ENCODE data around the gene ACSM6.
"Not testable (repeated sequence)": the region's sequence is repeated elsewhere in the genome, so short reads cannot be mapped to it uniquely, and the experiment has no call there.

Gene ACSM6

DNA sequence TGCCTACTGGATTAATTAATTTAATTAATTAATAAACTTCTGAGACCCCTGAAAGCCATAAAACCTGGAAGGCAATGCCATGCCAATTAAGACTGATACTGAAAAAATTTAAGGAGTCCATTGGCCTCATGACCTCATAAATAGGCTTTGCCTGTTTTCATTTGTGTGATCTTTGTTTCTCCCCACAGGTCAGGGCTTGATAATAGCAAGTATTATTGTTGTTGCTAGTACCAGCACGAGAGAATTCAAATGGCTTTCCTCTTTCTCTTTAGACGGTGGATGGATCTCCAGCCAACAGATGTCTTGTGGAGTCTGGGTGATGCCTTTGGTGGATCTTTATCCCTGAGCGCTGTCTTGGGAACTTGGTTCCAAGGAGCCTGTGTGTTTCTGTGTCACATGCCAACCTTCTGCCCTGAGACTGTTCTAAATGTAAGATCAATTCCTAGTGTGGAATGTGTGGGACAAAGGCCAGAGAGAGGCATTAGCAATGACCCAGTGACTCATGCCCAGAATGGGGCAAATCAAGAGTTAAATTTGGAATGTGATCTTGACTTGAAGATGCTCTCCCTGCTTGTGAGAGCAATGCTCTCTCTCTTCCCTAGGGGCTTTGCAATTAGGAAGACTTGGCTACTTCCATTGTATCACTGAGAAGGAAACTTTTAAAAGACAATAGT, 17.7 kb downstream of the ACSM6 start:
- no peak overlapping the region for H3K4me3 ChIP-seq (ENCODE audit: low read length)
- no peak for DNase-seq (ENCODE audit: low read depth, low spot score)

DNA sequence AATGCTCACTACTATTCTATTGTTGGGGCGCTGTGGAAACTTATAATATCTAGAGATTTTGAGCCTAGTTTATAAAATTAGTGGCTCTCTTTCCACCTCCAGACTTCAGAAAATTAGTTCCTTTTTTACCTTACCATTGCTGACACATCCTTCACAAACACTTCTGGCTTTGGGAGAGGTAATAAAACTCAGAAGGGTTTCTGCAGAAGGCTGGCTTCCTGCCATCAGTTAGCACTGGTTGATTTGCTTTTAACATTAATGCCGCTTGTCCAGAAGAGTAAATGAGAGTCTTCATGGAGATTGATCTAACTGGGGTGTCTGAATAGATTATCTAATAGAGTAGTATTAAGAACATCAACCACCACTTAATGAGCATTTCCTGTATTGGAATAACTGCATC, 20.3 kb downstream of the ACSM6 start:
- DNase-seq (ENCODE audit: low read depth, low spot score) = no peak
- H3K4me3 ChIP-seq (ENCODE audit: low read length) = no peak overlapping the region

DNA sequence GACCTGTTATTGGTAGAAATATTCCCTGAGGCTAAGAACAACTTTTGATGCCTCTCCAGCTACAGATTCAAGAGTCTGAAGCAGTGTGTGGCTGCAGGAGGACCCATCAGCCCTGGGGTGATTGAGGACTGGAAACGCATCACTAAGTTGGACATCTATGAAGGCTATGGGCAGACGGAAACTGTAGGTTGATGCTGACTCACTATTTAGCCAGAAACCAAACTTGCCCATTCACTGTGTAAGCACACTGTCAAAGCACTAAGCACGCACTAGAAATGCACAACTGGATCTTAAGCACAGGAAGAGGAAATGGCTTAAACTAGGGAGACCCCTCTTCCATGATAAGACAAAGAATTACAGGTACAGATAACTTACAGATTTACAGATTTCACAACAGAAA, 20.8 kb downstream of the ACSM6 start:
- H3K4me3 ChIP-seq (ENCODE audit: low read length) = no peak overlapping the region
- no peak for DNase-seq (ENCODE audit: low read depth, low spot score)

- no peak for DNase-seq (ENCODE audit: low read depth, low spot score)
- no peak overlapping the region for H3K4me3 ChIP-seq (ENCODE audit: low read length)
Measured at GRCh38 chr10:95217476-95217875, 23.4 kb downstream of the ACSM6 start.

DNA sequence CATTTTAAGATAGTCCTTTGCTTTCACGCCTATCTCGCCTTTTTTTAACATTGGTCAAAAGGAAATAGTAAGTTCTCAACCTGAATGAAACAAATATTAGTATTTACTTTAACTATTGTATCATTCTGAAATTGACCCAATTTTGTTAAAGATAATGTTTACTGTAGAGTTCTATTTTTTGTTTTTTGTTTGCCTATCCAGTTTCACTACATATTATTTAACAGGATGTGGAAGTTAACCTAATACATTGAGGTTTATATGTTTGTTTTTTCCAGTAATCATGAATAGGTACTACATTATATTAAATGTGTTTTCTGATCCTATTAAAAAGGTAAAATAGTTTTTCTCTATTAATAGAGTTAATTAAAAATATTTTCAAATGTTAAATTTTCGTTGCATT, 26.5 kb downstream of the ACSM6 start:
- DNase-seq (ENCODE audit: low read depth, low spot score) = no peak
- H3K4me3 ChIP-seq (ENCODE audit: low read length) = no peak overlapping the region

DNA sequence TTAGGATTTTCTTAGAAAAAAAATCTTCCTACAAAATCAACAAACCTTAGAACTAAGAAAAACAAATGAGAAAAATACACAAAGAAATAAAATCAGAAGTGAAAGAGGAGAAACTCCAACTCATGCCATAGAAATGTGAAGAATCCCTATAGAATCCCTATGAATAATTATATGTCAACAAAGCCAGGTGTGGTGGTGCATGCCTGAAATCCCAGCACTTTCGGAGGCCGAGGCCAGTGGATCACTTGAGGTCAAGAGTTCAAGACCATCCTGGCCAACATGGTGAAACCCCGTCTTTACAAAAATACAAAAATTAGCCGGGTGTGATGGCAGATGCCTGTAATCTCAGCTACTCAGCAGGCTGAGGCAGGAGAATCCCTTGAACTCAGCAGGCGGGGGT, 27.1 kb downstream of the ACSM6 start:
- no peak for DNase-seq (ENCODE audit: low read depth, low spot score)

DNA sequence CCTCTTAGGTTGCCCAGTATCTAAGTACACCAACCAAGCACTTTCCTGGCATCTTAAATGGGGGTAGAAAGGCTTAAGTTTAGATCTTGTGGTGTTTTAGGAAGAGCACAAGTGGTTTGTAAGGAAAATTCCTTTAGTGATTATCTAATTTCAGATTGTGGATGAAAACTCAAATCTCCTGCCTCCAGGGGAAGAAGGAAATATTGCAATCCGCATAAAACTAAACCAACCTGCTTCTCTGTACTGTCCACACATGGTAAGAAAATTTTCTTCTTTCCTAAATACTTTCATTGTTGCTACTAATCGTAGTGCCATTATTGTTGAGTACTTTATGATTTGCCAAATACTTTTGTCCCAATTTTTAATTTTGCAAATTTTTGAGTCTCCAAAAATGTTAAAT, 31.1 kb downstream of the ACSM6 start:
- H3K4me3 ChIP-seq (ENCODE audit: low read length) = no peak overlapping the region
- DNase-seq (ENCODE audit: low read depth, low spot score) = no peak

More for the DNA sequence above, 27.1 kb downstream of the ACSM6 start:
- no peak overlapping the region for H3K4me3 ChIP-seq (ENCODE audit: low read length)

GRCh38 chr10:95228934-95229723, 35.1 kb downstream of the ACSM6 start:
- not testable (repeated sequence) for H3K4me3 ChIP-seq (ENCODE audit: low read length); DNase-seq (ENCODE audit: low read depth, low spot score)

- no peak for DNase-seq (ENCODE audit: low read depth, low spot score)
- no peak overlapping the region for H3K4me3 ChIP-seq (ENCODE audit: low read length)
Measured at GRCh38 chr10:95229724-95230627, 35.9 kb downstream of the ACSM6 start.

DNA sequence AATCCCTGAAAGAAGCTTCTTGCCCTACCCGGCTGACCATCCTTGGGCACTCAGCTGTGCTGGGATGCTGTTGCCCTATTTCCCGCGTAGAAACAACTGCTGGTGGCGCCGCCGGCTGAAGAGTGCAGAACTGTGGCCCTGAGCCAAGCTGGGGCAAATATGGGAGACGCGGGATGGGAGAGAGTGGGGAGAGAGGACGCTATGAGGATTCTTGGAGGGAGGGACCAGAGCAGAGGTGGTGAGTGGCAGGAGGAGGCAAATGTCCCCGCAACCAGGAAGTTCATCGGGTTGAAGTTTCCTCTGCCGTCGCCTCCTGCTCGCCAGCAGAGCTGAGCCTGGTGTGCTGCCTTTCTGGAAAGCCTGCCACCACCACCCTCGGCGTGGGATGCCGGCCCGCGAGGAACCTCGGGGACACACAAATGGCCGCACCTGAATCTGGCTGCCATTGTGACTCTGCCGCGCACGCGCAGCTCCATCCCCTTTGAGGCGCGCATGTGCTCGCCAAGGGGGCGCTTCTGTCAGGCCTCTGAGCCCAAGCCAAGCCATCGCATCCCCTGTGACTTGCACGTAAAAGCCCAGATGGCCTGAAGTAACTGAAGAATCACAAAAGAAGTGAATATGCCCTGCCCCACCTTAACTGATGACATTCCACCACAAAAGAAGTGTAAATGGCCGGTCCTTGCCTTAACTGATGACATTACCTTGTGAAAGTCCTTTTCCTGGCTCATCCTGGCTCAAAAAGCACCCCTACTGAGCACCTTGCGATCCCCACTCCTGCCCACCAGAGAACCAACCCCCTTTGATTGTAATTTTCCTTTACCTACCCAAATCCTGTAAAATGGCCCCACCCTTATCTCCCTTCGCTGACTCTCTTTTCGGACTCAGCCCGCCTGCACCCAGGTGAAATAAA, 36.9 kb downstream of the ACSM6 start:
- not testable (repeated sequence) for H3K4me3 ChIP-seq (ENCODE audit: low read length)

DNA sequence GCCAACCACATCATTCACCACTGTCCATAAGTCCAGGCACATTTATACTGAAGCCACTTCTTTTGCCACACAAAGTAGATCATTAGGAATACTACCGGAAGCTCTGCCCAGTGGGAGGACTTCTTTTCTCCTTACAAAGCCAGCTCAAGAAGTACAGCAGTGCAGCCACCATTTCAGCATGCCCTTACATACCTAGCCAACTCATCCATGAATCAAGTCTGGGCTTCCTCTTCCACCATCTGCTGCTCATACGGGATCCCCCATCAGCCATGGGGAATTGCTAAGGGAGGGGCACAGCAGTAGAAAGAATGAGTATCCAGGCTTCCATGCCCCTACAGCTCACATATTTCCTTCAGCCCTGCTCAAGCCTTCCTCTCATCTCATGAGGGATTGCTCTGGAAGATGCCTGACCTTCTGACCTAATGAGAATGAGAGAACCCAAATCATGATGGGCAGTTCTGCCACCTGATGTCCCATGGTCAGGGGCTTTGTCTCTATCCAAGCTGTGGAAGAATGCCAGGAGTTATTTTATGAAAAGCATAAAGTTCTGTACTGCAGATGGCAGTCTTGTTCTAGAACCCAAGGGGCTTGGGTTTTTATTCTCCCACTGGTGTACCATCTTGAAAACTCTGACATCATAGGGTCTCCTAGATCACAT, 39.5 kb downstream of the ACSM6 start:
- no peak for DNase-seq (ENCODE audit: low read depth, low spot score)
- no peak overlapping the region for H3K4me3 ChIP-seq (ENCODE audit: low read length)

More for the DNA sequence above, 36.9 kb downstream of the ACSM6 start:
- DNase-seq (ENCODE audit: low read depth, low spot score) = not testable (repeated sequence)

DNA sequence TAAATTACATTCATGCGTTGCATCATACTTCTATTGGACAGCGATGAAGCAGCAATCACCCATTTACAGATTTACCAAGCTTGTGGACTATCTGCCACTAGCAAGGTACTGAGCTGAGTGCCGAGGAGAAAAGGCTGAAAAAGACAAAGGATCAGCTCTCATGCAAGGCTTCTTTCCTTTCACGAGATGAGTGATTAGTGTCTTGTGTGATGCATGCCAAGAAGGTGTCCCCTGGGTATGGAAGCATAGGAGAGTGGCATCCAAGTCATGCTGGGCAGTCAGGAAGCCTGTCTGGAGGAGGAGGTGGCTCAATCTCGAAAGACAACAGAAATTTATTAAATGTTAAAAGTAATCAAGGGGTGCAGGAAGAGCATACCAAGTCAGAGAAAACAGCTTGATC, 40.9 kb downstream of the ACSM6 start:
- H3K4me3 ChIP-seq (ENCODE audit: low read length) = no peak overlapping the region
- DNase-seq (ENCODE audit: low read depth, low spot score) = no peak

DNA sequence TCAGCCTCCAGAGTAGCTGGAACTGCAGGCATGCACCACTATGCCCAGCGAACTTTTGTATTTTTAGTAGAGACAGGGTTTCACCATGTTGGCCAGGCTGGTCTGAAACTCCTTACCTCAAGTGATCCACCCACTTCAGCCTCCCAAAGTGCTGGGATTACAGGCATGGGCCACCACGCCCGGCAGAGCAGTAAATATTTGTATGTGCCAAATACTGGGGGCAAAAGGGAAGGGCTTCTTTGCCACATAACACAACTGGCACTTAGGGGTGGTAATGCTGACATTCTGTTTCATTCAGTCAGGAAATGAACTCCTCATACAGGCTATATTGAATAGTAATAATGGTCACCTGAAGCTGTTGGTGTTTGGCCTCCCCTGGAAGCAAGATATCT, 41.6 kb downstream of the ACSM6 start:
- no peak for DNase-seq (ENCODE audit: low read depth, low spot score)
- H3K4me3 ChIP-seq (ENCODE audit: low read length) = no peak overlapping the region

DNA sequence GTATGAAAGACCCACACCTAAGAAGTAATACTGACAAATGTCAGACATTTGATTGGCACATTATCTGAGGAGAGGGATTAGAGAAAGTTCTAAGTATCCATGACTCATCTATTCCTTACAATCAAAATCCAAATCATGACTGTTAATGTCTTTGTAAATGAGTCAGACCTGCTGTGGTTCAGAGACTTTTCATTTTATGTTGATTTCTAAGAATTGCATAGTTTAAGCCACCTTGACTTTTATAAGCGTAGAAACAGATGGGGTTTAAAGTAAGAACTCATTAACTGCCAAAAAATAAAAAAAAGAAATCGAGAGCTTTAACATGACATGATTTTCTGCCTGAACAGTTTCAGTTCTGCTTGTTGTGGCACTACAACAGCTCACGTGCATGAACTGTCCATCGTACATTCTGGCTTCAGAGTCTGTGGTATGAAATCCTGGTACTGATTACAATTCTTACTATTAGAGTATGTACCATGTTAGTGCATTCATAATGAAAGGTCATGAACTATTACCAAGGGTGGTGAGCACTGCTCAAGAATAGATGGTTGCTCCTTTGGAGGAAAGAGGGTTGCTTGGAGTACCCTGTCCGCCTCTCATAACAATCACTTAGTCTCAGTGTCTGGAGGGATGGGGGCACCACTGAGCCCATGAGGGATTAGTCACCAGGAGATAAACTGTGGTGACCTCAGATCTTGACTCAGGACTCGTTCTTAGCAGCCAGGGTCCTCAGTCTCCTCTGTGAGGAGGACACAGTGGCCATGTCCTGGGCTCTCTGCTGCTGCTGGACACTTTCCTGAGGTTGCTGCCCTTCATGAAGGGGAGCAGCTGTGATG, 42.2 kb downstream of the ACSM6 start:
- DNase-seq (ENCODE audit: low read depth, low spot score) = no peak
- no peak overlapping the region for H3K4me3 ChIP-seq (ENCODE audit: low read length)

- no peak overlapping the region for H3K4me3 ChIP-seq (ENCODE audit: low read length)
Measured at GRCh38 chr10:95237376-95238170, 43.5 kb downstream of the ACSM6 start.

DNA sequence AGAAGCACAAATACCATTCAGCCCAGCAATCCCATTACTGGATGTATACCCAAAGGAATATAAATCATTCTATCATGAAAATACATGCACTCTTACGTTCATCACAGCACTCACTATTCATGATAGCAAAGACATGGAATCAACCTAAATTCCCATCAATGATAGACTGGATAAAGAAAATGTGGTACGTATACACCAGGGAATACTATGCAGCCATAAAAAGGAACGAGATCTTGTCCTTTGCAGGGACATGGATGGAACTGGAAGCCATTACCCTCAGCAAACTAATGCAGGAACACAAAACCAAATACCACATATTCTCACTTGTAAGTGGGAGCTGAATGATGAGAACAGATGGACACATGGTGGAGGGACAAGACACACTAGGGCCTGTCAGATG, 46.1 kb downstream of the ACSM6 start:
- not testable (repeated sequence) for H3K4me3 ChIP-seq (ENCODE audit: low read length); DNase-seq (ENCODE audit: low read depth, low spot score)

More at GRCh38 chr10:95237376-95238170, 43.5 kb downstream of the ACSM6 start:
- no peak for DNase-seq (ENCODE audit: low read depth, low spot score)

DNA sequence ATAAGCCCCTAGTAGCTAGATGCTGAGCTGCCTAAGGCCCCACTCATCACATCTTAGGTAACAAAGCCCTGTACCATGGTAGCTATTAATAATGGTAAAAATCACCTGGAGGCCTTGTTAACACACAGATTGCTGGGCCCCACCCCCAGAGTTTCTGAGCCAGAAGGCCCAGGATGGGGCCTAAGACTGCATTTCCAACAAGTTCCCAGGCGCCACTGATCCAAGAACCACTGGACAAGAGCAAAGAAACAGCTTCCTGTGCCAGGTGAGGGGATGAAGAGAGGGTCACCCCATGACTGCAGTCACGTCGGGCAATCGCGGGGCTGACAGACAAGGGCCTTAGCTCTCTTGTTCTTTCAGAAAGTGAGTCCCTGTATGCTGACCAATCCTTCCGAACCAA, 46.8 kb downstream of the ACSM6 start:
- DNase-seq (ENCODE audit: low read depth, low spot score) = no peak
- no peak overlapping the region for H3K4me3 ChIP-seq (ENCODE audit: low read length)
